Body of pancreas (tissue), 4 donors: ENCODE data around the gene PCK2.

Experiments
- CTCF ChIP-seq, 7 experiments: fragments of 450-650 bp in 4 of 7; fragments of 200-600 bp in 3 of 7; sonication (generic) in 3 of 7; IDR thresholded peaks; one replicate each; pipeline ENCODE4 v1.5.1; 2016 to 2019; ENCODE audit warnings: antibody characterized with exemption in 7 of 7
- POLR2A ChIP-seq, 3 donors: fragments of 450-650 bp; IDR thresholded peaks; one replicate each; pipeline ENCODE4 v1.6.1; 2016; ENCODE audit warnings: antibody characterized with exemption in 3 of 3, mild to moderate bottlenecking in 2 of 3

GRCh38 chr14:24080888-24081738 lies 13.0 kb upstream of the PCK2 start:
- peak in 1 of 7 experiments; percentile 7 for TF ChIP-seq CTCF (IDR thresholded peaks at IDR 0.05)
- TF ChIP-seq POLR2A (IDR thresholded peaks at IDR 0.05) = peak; percentile 73 to 89 (median 85)
